Embryonic facial prominence (tissue), 1 donor: ENCODE results near the gene SERPINA3.
A peak's percentile ranks its signal among the peaks of the same experiment; 100 is the strongest.
"Not testable (repeated sequence)": the region's sequence is repeated elsewhere in the genome, so short reads cannot be mapped to it uniquely, and the experiment has no call there.

Source experiments
- DNase-seq: peaks from one replicate; pipeline ENCODE4 v3.0.0-alpha.2; 2016; ENCODE audit errors: extremely low spot score

The SERPINA3 gene

GRCh38 chr14:94584591-94585280, 27.5 kb upstream of the SERPINA3 start:
- no peak for DNase-seq

- DNase-seq: no peak
Observed at GRCh38 chr14:94586635-94587034, 25.6 kb upstream of the SERPINA3 start.

GRCh38 chr14:94588311-94588710, 23.9 kb upstream of the SERPINA3 start:
- no peak for DNase-seq

GRCh38 chr14:94591073-94591472, 21.1 kb upstream of the SERPINA3 start:
- no peak for DNase-seq

GRCh38 chr14:94591871-94592270, 20.3 kb upstream of the SERPINA3 start:
- DNase-seq: no peak

GRCh38 chr14:94592457-94592856, 19.7 kb upstream of the SERPINA3 start:
- no peak for DNase-seq

GRCh38 chr14:94593376-94593748, 18.8 kb upstream of the SERPINA3 start:
- DNase-seq: no peak

- no peak for DNase-seq
Observed at GRCh38 chr14:94593749-94594431, 18.3 kb upstream of the SERPINA3 start.

GRCh38 chr14:94594441-94594840, 17.8 kb upstream of the SERPINA3 start:
- no peak for DNase-seq

GRCh38 chr14:94595912-94596311, 16.3 kb upstream of the SERPINA3 start:
- no peak for DNase-seq

GRCh38 chr14:94596361-94596760, 15.8 kb upstream of the SERPINA3 start:
- no peak for DNase-seq

- DNase-seq: no peak
Observed at GRCh38 chr14:94597788-94598187, 14.4 kb upstream of the SERPINA3 start.

- no peak for DNase-seq
Observed at GRCh38 chr14:94598506-94598815, 13.7 kb upstream of the SERPINA3 start.

- DNase-seq: peak; percentile 27
Observed at GRCh38 chr14:94598816-94599655, 13.2 kb upstream of the SERPINA3 start.

- DNase-seq: no peak
Observed at GRCh38 chr14:94599656-94600004, 12.6 kb upstream of the SERPINA3 start.

GRCh38 chr14:94600148-94600545, 12.0 kb upstream of the SERPINA3 start:
- no peak for DNase-seq

GRCh38 chr14:94601884-94602391, 10.3 kb upstream of the SERPINA3 start:
- DNase-seq: no peak

GRCh38 chr14:94602722-94603121, 9.5 kb upstream of the SERPINA3 start:
- DNase-seq: no peak

GRCh38 chr14:94605361-94605760, 6.8 kb upstream of the SERPINA3 start:
- DNase-seq: no peak

GRCh38 chr14:94608966-94609365, 3.2 kb upstream of the SERPINA3 start:
- DNase-seq: not testable (repeated sequence)

- DNase-seq: no peak
Observed at GRCh38 chr14:94611179-94611578, 1.0 kb upstream of the SERPINA3 start.
